T-helper 1 cell treated with Interleukin-12 subunit alpha and Interleukin-12 subunit beta and Interleukin-4 antibody, amounts not matched to agents 30 μg/mL and 1 μg/mL, for 36 hours (primary cell): Measurements from ENCODE around the gene TM6SF1.
A peak's percentile ranks its signal among the peaks of the same experiment; 100 is the strongest.
"Not testable (repeated sequence)": the region's sequence is repeated elsewhere in the genome, so short reads cannot be mapped to it uniquely, and the experiment has no call there.

Experiments
- H3K27ac Mint-ChIP-seq: one replicate; pipeline ENCODE4 v1.8.0; 2021; ENCODE audit warnings: mild to moderate bottlenecking, mixed read lengths
- H3K27me3 Mint-ChIP-seq: one replicate; pipeline ENCODE4 v1.8.0; 2021; ENCODE audit warnings: low read depth, mixed read lengths
- H3K36me3 Mint-ChIP-seq: one replicate; pipeline ENCODE4 v1.8.0; 2021; ENCODE audit warnings: low read depth, mixed read lengths
- H3K4me1 Mint-ChIP-seq: one replicate; pipeline ENCODE4 v1.8.0; 2021; ENCODE audit warnings: low read depth, mixed read lengths
- H3K4me3 Mint-ChIP-seq: one replicate; pipeline ENCODE4 v1.8.0; 2021; ENCODE audit warnings: mild to moderate bottlenecking, moderate library complexity, mixed read lengths
- H3K9me3 Mint-ChIP-seq: one replicate; pipeline ENCODE4 v1.8.0; 2021; ENCODE audit warnings: mixed read lengths

The TM6SF1 gene

GRCh38 chr15:83106994-83107840, at the start of gene TM6SF1:
TM6SF1 (plus strand) TSS chr15:83107645; CDS start chr15:83107681, 36 bp downstream.
- peak within 1 kb of the TSS; percentile 92 for H3K27ac Mint-ChIP-seq
- peaks cover 30% of the 10 kb centered on the region for H3K27me3 Mint-ChIP-seq
- peaks cover 38% of the 10 kb centered on the region for H3K4me1 Mint-ChIP-seq

GRCh38 chr15:83057696-83058376, 49.6 kb upstream of the TM6SF1 start:
- H3K4me1 Mint-ChIP-seq: peaks cover 13% of the 10 kb centered on the region
- H3K36me3 Mint-ChIP-seq: peaks cover 22% of the 10 kb centered on the region
- H3K9me3 Mint-ChIP-seq: no peaks in the 10 kb centered on the region
- H3K4me3 Mint-ChIP-seq: no peak overlapping the region
- no peak overlapping the region for H3K27ac Mint-ChIP-seq
- H3K27me3 Mint-ChIP-seq: no peaks in the 10 kb centered on the region

More at GRCh38 chr15:83106994-83107840, at the start of gene TM6SF1:
- H3K9me3 Mint-ChIP-seq: no peaks in the 10 kb centered on the region
- peak within 1 kb of the TSS; percentile 95 for H3K4me3 Mint-ChIP-seq
- H3K36me3 Mint-ChIP-seq: peaks cover 23% of the 10 kb centered on the region

GRCh38 chr15:83061680-83062079, 45.8 kb upstream of the TM6SF1 start:
- Mint-ChIP-seq H3K27ac (no peak overlapping the region), H3K4me3 (no peak overlapping the region), H3K27me3 (no peaks in the 10 kb centered on the region)

DNA sequence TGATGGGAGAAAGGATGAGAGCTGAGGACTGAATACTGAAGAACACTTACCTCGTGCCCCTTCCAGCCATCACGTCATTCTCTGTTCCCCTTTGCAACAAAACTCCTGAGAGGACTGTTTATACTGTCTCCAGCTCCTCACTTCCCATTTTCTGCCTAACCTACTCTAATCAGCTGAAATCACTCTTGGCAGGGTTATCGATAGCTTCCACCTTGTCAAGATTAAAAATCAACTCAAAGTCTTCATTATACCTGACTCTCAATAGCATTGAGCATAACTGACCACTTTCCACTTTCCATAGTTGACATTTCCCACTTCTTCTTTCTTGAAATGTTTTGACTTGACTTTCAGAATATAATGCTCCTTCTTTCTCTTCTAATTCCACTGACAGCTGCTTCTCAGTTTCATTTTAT, 44.7 kb upstream of the TM6SF1 start:
- H3K4me3 Mint-ChIP-seq: no peak overlapping the region

More at GRCh38 chr15:83061680-83062079, 45.8 kb upstream of the TM6SF1 start:
- Mint-ChIP-seq H3K9me3 (no peaks in the 10 kb centered on the region), H3K4me1 (peaks cover 23% of the 10 kb centered on the region), H3K36me3 (peaks cover 17% of the 10 kb centered on the region)

GRCh38 chr15:83063551-83063950, 43.9 kb upstream of the TM6SF1 start:
- no peaks in the 10 kb centered on the region for H3K27me3 Mint-ChIP-seq
- H3K36me3 Mint-ChIP-seq: peaks cover 11% of the 10 kb centered on the region

More for the DNA sequence above, 44.7 kb upstream of the TM6SF1 start:
- H3K4me1 Mint-ChIP-seq: peaks cover 19% of the 10 kb centered on the region
- no peak overlapping the region for H3K27ac Mint-ChIP-seq
- H3K36me3 Mint-ChIP-seq: peaks cover 12% of the 10 kb centered on the region
- no peaks in the 10 kb centered on the region for H3K9me3 Mint-ChIP-seq
- no peaks in the 10 kb centered on the region for H3K27me3 Mint-ChIP-seq

GRCh38 chr15:83064859-83065258, 42.6 kb upstream of the TM6SF1 start:
- Mint-ChIP-seq H3K4me3 (peak overlapping the region; percentile 74), H3K9me3 (peaks cover 5% of the 10 kb centered on the region), H3K36me3 (peaks cover 11% of the 10 kb centered on the region), H3K4me1 (peaks cover 21% of the 10 kb centered on the region), H3K27ac (peak overlapping the region; percentile 21), H3K27me3 (no peaks in the 10 kb centered on the region)

More at GRCh38 chr15:83063551-83063950, 43.9 kb upstream of the TM6SF1 start:
- Mint-ChIP-seq H3K4me1 (peaks cover 19% of the 10 kb centered on the region), H3K27ac (no peak overlapping the region), H3K9me3 (no peaks in the 10 kb centered on the region), H3K4me3 (no peak overlapping the region)

GRCh38 chr15:83065431-83065830, 42.0 kb upstream of the TM6SF1 start:
- Mint-ChIP-seq H3K4me1 (peaks cover 21% of the 10 kb centered on the region), H3K27me3 (no peaks in the 10 kb centered on the region), H3K36me3 (peaks cover 11% of the 10 kb centered on the region), H3K4me3 (peak overlapping the region; percentile 74), H3K27ac (peak overlapping the region; percentile 15), H3K9me3 (peaks cover 5% of the 10 kb centered on the region)

- Mint-ChIP-seq H3K27me3 (no peaks in the 10 kb centered on the region), H3K4me3 (peak overlapping the region; percentile 74), H3K27ac (peak overlapping the region; percentile 15), H3K4me1 (peaks cover 21% of the 10 kb centered on the region), H3K9me3 (peaks cover 5% of the 10 kb centered on the region), H3K36me3 (peaks cover 11% of the 10 kb centered on the region)
These were observed 41.3 kb upstream of the TM6SF1 start for GRCh38 chr15:83066034-83066733.

GRCh38 chr15:83066734-83067637, 40.5 kb upstream of the TM6SF1 start, which contains the start of gene BTBD1:
BTBD1 (minus strand) TSS chr15:83067252; CDS start chr15:83067151, 101 bp downstream.
- Mint-ChIP-seq H3K36me3 (peaks cover 11% of the 10 kb centered on the region), H3K9me3 (peaks cover 7% of the 10 kb centered on the region), H3K4me3 (peak within 1 kb of the TSS; percentile 74), H3K27me3 (no peaks in the 10 kb centered on the region), H3K27ac (peak within 1 kb of the TSS; percentile 50), H3K4me1 (peaks cover 21% of the 10 kb centered on the region)

- Mint-ChIP-seq H3K27me3 (no peaks in the 10 kb centered on the region), H3K4me3 (peak overlapping the region; percentile 55), H3K36me3 (peaks cover 14% of the 10 kb centered on the region), H3K9me3 (peaks cover 12% of the 10 kb centered on the region), H3K27ac (peak overlapping the region; percentile 2), H3K4me1 (peaks cover 21% of the 10 kb centered on the region)
These were observed 39.8 kb upstream of the TM6SF1 start for GRCh38 chr15:83067638-83067962.

GRCh38 chr15:83068054-83068453, 39.4 kb upstream of the TM6SF1 start:
- Mint-ChIP-seq H3K9me3 (peaks cover 12% of the 10 kb centered on the region), H3K27ac (peak overlapping the region; percentile 32), H3K4me3 (peak overlapping the region; percentile 55), H3K36me3 (peaks cover 14% of the 10 kb centered on the region), H3K4me1 (peaks cover 21% of the 10 kb centered on the region), H3K27me3 (no peaks in the 10 kb centered on the region)

GRCh38 chr15:83069211-83069642, 38.2 kb upstream of the TM6SF1 start:
- not testable (repeated sequence) for H3K27ac Mint-ChIP-seq

GRCh38 chr15:83077491-83078230, 29.8 kb upstream of the TM6SF1 start:
- no peak overlapping the region for H3K27ac Mint-ChIP-seq
- no peak overlapping the region for H3K4me3 Mint-ChIP-seq
- peaks cover 2% of the 10 kb centered on the region for H3K36me3 Mint-ChIP-seq
- H3K9me3 Mint-ChIP-seq: peaks cover 16% of the 10 kb centered on the region
- peaks cover 49% of the 10 kb centered on the region for H3K27me3 Mint-ChIP-seq
- H3K4me1 Mint-ChIP-seq: peaks cover 2% of the 10 kb centered on the region

More at GRCh38 chr15:83069211-83069642, 38.2 kb upstream of the TM6SF1 start:
- Mint-ChIP-seq H3K4me1 (peaks cover 21% of the 10 kb centered on the region), H3K9me3 (peaks cover 20% of the 10 kb centered on the region), H3K36me3 (peaks cover 14% of the 10 kb centered on the region)
- H3K4me3 Mint-ChIP-seq, H3K27me3 Mint-ChIP-seq: not testable (repeated sequence)
